HG03342 (cell line): ENCODE measurements around the gene AURKAIP1.

Experiments used
- ATAC-seq: cut with Tn5 transposase; IDR thresholded peaks from one replicate; pipeline ENCODE4 v1.9.1; 2021; ENCODE audit warnings: mild to moderate bottlenecking, moderate library complexity; ENCODE audit not compliant: unreplicated experiment

AURKAIP1 gene

DNA sequence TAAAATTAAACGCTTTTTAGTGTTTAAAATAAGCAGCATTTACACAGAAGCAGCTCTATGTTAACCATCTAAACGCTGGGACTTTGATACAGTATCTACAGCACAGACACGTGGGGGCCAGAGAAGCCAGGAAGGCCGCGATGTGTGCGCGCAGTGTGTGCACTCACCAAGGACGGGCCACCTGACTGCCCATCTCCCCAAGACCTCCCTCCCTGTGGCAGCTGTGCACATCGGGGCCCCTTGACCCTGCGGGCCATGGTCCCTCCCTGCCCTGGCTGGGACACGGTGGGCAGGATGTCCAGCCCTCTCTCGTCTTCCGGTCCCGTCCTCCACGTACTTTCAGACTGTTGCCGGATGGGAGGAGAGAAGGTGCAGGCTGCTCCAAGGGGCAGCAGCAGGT, 39.7 kb downstream of the AURKAIP1 start:
- no peak for ATAC-seq

DNA sequence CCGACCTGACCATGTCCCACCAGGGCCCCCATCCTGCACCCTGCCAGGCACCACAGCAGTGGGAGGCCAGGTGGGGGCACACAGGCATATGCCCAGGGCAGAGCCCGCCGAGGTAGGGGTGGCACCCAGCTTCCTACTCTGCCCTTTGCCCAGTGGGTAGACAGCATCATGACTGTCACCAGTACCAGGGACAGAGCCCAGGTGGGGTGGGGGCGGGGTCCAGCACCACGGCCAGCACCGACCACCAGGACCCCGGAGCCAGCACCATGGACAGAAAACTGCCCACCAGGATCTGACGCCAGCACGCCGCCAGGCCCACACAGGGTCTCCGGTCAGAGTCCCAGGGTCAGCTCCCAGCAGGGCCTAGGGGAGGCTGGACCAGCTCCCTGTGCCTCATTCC, 40.2 kb downstream of the AURKAIP1 start:
- ATAC-seq, result no peak

DNA sequence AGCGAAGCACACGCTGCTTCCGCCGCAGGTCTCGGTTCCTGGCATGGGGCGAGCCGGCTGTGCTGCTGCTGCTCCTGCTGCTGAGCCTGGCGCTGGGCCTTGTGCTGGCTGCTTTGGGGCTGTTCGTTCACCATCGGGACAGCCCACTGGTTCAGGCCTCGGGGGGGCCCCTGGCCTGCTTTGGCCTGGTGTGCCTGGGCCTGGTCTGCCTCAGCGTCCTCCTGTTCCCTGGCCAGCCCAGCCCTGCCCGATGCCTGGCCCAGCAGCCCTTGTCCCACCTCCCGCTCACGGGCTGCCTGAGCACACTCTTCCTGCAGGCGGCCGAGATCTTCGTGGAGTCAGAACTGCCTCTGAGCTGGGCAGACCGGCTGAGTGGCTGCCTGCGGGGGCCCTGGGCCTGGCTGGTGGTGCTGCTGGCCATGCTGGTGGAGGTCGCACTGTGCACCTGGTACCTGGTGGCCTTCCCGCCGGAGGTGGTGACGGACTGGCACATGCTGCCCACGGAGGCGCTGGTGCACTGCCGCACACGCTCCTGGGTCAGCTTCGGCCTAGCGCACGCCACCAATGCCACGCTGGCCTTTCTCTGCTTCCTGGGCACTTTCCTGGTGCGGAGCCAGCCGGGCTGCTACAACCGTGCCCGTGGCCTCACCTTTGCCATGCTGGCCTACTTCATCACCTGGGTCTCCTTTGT, 41.3 kb downstream of the AURKAIP1 start:
- no peak for ATAC-seq

DNA sequence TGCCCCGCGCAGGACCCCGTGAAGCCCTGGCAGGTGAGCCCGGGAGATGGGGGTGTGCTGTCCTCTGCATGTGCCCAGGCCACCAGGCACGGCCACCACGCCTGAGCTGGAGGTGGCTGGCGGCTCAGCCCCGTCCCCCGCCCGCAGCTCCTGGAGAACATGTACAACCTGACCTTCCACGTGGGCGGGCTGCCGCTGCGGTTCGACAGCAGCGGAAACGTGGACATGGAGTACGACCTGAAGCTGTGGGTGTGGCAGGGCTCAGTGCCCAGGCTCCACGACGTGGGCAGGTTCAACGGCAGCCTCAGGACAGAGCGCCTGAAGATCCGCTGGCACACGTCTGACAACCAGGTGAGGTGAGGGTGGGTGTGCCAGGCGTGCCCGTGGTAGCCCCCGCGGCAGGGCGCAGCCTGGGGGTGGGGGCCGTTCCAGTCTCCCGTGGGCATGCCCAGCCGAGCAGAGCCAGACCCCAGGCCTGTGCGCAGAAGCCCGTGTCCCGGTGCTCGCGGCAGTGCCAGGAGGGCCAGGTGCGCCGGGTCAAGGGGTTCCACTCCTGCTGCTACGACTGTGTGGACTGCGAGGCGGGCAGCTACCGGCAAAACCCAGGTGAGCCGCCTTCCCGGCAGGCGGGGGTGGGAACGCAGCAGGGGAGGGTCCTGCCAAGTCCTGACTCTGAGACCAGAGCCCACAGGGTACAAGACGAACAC, 42.1 kb downstream of the AURKAIP1 start:
- no peak for ATAC-seq

DNA sequence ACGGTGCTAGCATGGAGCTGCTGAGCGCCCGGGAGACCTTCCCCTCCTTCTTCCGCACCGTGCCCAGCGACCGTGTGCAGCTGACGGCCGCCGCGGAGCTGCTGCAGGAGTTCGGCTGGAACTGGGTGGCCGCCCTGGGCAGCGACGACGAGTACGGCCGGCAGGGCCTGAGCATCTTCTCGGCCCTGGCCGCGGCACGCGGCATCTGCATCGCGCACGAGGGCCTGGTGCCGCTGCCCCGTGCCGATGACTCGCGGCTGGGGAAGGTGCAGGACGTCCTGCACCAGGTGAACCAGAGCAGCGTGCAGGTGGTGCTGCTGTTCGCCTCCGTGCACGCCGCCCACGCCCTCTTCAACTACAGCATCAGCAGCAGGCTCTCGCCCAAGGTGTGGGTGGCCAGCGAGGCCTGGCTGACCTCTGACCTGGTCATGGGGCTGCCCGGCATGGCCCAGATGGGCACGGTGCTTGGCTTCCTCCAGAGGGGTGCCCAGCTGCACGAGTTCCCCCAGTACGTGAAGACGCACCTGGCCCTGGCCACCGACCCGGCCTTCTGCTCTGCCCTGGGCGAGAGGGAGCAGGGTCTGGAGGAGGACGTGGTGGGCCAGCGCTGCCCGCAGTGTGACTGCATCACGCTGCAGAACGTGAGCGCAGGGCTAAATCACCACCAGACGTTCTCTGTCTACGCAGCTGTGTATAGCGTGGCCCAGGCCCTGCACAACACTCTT, 42.8 kb downstream of the AURKAIP1 start:
- ATAC-seq, result no peak

DNA sequence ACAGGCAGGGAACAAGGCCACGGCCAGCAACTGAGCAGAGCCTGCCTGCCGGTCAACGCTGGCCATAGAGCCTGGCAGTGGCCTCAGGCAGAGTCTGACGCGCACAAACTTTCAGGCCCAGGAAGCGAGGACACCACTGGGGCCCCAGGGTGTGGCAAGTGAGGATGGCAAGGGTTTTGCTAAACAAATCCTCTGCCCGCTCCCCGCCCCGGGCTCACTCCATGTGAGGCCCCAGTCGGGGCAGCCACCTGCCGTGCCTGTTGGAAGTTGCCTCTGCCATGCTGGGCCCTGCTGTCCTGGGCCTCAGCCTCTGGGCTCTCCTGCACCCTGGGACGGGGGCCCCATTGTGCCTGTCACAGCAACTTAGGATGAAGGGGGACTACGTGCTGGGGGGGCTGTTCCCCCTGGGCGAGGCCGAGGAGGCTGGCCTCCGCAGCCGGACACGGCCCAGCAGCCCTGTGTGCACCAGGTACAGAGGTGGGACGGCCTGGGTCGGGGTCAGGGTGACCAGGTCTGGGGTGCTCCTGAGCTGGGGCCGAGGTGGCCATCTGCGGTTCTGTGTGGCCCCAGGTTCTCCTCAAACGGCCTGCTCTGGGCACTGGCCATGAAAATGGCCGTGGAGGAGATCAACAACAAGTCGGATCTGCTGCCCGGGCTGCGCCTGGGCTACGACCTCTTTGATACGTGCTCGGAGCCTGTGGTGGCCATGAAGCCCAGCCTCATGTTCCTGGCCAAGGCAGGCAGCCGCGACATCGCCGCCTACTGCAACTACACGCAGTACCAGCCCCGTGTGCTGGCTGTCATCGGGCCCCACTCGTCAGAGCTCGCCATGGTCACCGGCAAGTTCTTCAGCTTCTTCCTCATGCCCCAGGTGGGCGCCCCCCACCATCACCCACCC, 43.7 kb downstream of the AURKAIP1 start, which contains the start of gene TAS1R3:
TSS of gene TAS1R3 (plus strand) at position 213 of the 898 bp plus-strand sequence. CDS start at position 279, 66 bp downstream.
- no peak for ATAC-seq

DNA sequence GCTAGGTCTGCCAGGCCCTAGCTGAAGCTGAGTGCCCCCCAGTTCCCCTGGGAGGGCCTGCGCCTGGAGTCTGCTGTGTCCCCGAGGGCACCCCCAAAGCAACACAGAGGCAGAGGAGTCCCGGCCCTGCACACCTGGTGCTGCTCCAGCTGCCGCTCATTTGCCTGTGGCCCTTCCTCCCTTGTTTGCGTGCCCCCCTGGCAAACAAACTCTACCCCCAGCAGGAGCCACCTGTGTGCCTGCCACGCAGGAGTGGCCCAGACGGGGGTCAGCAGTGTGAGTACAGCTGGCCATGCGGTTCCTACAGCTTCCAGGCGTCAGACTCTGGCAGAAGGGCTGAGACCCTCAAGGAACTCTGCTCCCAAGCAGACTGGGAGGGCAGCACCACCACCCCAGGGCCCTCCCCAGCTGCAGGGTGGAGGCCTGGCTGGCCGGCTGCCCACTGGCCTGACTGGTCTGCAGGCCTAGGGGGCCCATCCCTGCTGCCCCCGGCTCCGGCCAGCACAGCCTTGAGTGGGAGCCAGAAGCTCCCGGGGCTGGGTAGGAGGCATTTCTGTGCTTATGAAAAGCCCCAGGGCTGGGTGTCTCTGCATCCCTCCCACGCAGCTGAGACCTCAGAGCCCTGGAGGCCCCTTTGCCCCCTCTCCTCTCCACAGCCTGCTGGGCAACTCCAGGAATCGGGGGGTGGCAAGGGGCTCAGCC, 44.5 kb downstream of the AURKAIP1 start:
- ATAC-seq, result no peak

DNA sequence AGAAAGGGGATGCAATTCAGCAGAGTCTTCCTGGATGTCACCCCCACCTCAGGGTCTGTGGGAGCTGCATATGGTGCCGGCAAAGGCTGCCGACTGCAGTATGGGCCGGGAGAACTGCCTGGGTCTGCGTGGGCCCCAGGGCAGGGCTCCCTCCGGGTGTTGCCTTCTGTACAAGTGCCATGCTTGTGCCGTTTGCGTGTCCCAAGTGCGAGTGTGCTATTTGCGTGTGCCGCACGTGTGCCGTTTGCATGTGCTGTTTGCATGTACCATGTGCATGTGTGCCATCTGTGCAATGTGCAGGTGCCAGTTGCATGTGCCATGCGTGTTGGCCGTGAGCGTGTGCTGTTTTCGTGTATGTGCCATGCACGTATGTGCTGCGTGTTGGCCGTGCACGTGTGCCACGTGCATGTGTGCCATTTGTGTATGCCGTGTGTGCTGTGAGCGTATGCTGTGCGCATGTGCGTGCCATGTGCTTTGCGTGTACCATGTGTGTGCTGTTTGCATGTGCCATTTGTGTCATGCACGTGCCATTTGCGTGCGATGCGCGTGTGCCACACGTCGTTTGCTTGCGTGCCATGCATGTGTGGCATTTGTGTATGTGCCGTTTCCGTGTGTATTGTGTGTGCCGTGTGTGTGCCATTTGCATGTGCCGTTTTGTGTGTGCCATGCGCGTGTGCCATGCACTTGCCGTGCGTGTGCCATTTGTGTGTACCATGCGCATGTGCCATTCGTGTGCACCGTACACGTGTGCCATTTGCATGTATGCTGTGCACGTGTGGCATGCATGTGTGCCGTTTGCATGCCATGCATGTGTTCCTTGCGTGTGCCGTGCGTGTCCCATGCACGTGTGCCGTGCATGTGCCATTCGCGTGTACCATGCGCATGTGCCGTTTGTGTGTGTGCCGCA, 45.5 kb downstream of the AURKAIP1 start:
- ATAC-seq, result no peak

DNA sequence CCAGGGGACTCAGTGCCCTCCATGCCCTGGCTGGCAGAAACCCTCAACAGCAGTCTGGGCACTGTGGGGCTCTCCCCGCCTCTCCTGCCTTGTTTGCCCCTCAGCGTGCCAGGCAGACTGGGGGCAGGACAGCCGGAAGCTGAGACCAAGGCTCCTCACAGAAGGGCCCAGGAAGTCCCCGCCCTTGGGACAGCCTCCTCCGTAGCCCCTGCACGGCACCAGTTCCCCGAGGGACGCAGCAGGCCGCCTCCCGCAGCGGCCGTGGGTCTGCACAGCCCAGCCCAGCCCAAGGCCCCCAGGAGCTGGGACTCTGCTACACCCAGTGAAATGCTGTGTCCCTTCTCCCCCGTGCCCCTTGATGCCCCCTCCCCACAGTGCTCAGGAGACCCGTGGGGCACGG, 46.8 kb downstream of the AURKAIP1 start:
- no peak for ATAC-seq

DNA sequence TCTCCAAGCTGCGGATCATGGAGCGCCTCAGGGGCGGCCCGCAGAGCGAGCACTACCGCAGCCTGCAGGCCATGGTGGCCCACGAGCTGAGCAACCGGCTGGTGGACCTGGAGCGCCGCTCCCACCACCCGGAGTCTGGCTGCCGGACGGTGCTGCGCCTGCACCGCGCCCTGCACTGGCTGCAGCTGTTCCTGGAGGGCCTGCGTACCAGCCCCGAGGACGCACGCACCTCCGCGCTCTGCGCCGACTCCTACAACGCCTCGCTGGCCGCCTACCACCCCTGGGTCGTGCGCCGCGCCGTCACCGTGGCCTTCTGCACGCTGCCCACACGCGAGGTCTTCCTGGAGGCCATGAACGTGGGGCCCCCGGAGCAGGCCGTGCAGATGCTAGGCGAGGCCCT, 47.7 kb downstream of the AURKAIP1 start:
- ATAC-seq, result no peak

DNA sequence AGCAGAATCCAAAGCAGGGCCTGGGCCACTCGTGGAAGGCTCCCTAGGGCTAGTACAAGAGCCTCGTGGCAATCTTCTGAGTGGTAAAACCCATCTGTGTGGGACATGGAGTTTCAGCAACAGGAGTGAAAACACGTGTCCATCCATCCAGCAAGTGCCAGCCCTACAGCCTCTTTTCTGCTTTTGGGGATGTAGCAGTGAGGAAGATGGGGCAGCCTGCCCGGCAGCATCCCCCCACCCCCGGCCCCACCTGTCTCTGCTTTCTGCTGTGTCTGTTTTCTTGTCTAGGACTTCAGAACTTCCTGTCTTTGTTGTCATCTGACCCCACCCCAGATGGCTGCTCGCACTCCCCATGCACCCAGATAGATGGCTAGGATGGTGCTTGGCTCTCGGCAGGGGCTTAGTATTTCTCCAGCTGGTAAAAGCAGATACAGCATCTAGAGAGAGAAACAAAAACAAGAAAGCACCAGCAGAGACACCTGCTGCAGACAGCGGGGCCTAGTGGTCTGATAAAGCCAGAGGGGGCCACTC, 48.9 kb downstream of the AURKAIP1 start:
- ATAC-seq, result no peak

DNA sequence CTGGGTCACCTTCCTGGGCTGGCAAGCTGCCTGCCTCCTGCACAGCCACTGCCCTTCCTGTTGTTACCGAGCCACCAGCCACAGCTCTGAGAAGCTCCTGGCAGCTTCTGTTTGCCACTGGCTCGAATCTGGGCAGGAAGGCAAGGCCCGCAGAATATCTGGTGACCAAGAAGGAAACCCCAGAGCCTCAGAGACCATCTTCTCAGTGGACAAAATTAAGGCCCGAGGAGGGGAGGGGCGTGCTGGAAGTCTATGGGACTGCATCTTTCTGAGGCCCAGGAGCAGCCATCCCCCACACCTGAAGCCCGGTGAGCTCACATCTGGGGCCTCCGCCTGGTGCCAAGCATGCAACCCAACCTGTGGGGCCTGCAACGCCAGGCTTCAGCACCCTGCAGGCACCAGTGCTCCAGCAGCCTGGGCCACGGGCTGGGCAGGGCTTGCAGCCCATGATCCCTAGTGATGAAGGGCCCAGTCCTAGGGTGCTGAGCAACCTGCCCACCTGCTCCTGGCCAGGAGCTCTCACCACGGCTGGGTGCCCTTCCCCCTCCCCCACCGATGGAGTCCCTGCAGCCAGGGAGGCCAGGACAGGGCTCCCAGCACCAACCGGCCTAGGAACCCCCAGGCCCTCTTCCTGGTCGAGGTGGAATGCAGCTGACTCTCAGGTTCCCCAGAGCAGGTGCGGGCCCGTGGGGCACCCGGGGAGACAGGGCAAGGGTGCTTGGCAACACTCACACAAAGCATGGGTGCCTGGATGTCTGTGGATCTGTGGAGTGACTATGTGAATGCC, 49.5 kb downstream of the AURKAIP1 start:
- ATAC-seq, result no peak

DNA sequence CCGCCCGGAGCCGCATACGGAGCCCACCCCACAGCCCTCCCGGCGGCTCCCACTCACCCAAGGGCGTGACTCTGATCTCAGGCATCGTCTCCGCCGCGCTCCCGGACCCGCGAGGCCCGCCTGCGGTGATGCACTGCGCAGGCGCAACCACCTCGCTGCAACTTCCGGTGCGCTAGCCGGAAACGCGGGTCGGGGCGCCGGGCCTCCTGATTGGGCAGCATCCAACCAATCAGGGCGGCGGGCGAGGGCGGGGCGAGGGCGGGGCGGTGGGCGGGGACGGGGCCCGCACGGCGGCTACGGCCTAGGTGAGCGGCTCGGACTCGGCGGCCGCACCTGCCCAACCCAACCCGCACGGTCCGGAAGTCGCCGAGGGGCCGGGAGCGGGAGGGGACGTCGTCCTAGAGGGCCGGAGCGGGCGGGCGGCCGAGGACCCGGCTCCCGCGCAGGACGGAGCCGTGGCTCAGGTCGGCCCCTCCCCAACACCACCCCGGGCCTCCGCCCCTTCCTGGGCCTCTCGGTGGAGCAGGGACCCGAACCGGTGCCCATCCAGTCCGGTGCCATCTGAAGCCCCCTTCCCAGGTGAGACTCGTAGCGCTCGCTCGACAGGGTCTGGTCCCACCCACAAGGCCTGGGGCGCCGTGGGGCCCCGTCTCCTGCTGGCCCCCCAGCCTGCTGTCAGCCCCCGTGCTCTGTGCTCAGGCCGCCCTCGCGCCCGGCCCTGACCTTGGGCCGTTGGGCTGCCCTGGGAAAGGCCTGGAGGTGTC, 50.3 kb downstream of the AURKAIP1 start, which contains the start of the genes CPTP and INTS11:
TSS of gene CPTP (plus strand) at position 279 of the 764 bp plus-strand sequence. CDS start 2,109 bp downstream, outside the sequence.
TSS of gene INTS11 (minus strand) at position 137 of the 764 bp plus-strand sequence. CDS start at position 85, 52 bp downstream.
- peak; percentile 70 for ATAC-seq

DNA sequence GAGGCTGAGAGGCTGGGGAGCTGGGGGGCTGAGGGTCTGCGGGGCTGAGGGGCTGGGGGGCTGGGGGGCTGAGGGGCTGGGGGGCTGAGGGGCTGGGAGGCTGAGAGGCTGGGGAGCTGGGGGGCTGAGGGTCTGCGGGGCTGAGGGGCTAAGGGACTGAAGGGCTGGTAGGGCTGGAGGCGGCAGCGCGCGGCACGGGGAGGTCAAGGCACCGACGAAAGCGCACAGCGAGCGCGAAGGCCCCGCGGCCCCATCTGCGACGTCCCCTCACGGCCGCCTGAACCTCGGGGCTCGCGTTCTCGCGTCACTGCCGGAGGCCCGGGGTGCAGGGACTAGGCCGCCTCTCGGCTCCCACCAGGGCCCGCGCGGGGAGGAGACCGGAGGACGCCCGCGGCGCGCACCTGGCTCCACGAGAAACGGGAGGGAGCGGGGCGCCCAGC, 50.9 kb downstream of the AURKAIP1 start:
- peak; percentile 32 for ATAC-seq
